IPS-11a (cell line): Measurements from ENCODE around the gene TMEM273.

ENCODE experiments used
- H3K4me3 ChIP-seq: one replicate; pipeline ENCODE4 v1.5.1; 2013; ENCODE audit warnings: low read depth, low read length, control low read depth

TMEM273 gene

DNA sequence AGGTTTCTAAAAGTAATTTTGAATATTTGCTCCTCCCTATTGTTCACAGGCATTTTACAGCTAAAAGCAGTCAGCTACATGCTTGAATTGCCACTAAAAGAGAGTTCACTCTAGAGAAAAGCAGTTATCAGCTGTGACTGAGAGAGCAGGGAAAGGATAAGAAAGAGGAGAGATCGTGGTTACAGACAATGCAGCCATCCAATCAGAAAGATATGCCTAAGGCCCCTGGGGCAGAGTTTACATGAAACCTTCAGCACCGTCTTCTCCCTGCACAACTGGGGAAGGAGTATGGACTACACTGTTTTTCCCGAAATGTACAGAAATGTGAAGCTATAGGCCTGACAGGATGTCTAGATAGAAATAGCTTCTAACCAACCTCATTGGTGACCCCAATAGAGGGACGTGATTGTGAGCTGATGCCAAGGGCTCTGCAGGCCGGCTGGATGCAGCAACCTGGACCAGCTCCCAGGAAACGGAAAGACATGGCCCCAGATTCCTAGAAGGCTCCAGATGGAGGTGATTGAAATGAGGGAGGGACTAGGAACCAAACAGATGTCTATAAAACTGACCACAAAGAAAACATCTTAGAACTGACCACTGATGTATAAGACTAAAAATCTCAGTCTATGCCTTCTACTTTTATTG is 69.6 kb downstream of the TMEM273 start:
- no peak overlapping the region for H3K4me3 ChIP-seq

DNA sequence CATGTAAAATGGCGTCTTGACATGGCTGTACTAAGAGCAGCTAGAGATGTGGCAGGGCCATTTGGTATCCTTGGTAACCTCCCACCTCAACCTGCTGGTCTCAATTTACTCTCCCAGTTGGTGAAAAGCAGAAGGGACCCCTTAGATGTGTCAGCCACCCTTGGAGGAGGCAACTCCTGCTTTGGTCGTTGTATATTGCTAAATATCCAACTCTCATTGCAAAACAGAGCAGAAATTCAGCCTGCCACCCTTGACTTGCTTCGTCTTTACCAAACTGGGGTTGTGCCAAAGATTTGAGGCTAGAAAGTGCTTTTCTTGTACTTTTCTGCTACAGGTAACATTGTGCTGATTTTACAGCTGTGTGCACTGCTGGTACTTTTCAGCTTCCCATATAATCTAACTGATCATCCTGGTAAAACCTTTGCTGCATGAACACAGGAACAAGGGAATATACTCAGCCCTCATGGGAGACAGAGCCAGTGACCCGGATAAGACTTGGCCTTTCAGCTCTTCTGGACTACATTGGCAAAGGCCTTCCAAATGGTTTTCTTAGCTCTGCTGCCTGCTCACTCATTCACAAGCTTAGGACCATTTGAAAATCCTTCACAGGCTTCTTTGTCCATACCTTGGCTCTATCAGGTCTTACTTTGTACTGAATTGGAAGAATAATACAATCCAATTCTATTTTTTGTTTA is 70.7 kb downstream of the TMEM273 start:
- H3K4me3 ChIP-seq: no peak overlapping the region

DNA sequence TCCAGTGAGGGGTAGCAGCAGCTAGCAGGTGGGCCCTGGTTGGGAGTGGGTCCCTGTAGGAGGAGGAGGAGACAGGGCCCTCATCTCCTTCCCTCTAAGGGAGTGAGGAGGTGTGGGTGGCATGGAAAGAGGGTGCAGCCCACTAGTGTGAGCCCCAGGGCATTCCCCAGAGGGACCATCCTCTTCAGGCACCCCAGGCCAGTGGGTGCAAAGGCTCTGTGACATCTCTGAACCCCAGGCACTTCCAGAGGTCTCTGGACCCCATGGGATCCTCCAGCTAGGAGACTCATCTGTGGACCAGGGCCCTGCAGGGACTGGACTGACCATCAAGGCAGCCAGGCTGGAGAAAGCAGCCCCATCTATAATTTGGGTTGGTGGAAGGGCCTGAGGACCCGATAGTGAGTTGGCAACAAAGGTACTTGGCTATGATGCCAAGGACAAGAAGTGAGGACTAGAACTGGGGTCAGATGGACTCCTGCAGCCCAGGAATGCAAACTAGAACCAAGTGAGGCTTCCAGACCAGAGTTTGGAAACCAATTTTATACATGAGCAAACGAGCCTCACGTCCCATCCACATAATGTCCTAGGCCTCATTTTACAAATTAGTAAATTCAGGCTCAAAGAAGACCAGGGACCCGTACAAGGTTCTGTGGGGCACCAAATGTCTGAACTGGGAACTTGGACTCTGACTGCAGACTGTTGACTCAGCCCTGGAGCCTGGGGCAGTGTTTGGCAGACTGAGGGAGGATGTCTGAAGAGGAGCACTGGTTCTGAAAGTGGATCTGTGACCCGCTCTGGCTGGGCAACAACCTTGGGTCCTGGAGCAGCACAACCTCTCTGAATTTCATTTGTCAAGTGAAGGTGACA is 71.4 kb downstream of the TMEM273 start:
- H3K4me3 ChIP-seq: no peak overlapping the region

DNA sequence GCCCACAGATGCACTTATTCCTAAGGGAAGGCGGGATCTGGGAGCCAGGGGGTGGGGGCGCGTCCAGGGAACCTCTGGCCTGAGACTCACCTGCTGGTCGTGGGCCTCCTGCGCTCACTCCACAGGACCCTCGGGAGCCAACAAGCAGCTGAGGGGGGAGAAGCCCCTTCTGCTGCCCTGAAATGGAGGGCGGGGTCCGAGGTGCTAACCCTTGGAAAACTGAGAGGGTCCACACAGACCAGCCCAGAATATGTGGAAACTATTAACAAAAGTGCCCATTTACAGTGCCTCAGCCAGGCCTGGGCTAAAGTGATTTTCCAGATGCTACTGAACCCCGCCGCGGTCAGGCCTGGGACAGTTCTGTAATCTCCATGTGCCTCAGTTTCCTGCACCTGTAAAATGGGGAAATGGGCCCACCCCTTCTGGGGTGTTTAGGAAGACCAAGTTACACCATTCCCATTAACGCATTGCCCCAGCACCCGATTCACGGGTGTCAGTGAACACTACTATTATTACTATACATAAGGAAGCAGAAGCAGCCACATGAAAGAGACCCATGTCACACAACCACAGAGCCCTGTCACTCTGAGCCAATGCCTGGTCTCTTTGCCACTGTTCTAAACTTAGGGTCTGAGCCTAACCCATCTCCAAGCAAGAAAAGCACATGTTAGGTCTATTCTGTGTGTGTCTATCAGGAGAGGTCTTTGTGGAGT is 72.2 kb downstream of the TMEM273 start:
- H3K4me3 ChIP-seq: peak overlapping the region; percentile 39

DNA sequence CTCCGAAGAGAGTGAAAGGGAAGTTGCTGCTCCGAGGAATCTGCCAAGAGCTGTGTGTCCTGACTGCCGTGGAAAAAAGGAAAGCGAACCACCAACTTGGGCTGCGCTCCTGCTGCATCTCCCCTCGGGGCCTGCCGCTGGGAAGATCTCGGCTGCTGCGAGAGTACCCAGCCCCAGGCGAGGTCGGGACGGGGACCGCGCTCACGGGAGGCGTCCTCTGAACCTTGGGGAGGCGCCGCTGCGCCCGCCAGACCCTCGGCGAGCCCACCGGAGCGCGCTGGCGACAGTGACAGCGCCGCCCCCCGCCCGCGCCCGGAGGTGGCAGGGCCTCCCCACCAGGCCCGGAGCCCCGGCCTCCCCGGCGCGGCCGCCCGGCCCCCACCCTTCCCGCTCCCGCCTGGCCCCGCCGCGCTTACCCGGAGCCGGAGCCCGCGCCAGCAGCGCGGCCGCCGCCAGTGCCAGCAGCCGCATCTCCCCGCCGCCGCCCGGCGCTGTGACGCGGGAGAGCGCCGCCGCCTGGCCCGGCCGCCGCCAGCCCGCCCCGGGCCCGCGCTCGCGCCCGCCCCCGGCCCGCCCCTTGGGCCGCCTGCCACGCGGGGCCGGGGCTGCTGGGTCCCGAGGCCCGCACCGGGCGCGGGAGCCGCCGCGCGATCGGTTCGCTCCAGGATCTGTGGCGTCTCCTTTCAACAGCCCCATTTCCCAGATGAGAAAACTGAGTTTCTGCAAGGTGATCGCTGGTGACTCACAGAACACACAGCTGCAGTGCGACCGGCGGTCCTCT is 73.0 kb downstream of the TMEM273 start, which contains the start of gene VSTM4:
TSS of gene VSTM4 (minus strand) at position 508 of the 781 bp plus-strand sequence. CDS start at position 471, 37 bp downstream.
- H3K4me3 ChIP-seq: peak within 1 kb of the TSS; percentile 39

DNA sequence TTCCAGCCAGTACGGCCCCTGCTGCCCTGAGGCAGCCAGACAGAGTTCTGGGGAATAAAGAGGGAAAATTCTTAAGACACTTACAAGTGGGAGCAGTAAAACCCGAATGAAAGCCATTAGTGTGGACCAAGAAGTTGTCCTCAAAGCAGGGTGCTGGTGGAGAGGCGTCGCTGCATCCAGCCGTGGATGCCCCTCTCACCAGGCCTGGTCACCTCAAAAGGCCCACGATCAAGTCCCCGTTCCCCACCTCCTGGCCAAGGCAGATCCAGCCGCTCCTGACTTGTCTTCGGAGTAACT is 73.5 kb downstream of the TMEM273 start:
- peak overlapping the region; percentile 39 for H3K4me3 ChIP-seq

DNA sequence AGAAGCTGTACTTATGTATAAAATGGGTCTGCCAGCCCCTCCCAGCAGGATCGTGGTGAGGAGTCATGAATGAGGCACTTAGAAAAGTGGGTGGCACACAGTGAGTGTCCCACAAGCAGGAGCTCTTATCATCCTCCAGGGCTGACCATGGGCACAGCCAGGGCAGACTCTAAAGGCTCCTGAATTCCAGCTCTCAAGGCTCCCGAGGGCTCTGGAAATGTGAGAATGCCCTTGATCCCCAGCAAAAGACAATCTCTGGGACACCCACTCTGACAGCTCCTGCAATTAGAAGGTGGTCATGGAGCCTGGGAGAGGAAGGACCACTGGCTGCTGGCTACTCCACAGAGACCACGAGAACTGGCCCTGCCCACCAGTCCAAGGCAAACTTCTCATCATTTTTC is 74.5 kb downstream of the TMEM273 start:
- H3K4me3 ChIP-seq: no peak overlapping the region

DNA sequence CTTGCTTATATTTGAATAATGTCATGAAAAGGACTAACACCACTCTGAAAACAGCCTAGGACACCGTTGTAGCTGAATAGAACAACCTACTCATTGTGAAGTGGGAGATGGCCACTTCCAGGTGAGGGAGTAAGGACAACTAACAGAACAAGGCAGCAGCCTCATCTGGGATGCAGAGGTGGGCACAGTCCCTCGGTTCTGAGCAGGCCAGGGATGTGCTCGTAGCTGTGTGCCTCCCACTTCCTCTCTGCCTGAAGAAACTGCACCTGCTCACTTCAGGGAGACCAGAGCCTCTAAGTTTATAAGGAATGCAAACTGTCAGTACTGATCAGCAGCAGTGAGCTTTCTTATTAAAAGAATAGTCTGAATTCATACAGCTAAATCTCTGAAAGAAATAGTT is 75.3 kb downstream of the TMEM273 start:
- no peak overlapping the region for H3K4me3 ChIP-seq

DNA sequence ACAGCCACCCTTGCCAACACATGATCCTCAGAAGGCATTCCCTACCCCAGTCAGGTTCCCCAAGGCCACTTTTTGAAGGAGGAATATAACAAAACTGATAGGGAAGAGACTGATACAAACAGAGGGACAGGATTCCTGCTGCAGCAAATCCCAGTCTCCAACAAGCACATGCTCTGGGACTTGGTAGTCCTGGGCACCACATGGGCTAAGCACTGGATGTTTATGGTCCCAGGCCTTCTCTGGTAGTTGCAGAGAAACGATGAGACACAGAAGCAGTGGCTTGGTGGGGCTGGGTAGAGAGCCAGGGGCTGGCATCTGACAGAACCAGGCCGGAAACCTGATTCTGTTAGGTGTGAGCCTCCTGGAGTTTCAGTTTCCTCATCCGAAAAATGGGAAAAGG is 76.1 kb downstream of the TMEM273 start:
- no peak overlapping the region for H3K4me3 ChIP-seq

DNA sequence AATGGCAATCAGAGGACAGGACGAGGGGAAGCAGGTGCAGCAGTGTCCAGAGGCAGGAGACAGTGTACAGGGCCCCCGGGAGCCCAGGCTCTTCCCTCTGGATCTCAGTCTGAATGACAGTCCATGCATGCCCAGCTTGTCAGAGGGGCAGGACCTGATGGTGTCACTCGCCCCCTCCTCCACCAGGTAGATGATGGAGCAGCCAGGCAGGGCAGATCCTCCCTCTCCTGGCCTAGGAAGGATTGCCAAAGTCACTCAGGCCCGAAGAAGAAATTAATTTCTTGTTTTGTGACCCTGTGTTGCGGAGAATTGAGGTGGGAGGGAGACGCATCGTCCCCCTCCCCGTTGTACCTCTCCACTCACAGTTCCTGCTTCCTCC is 76.9 kb downstream of the TMEM273 start:
- no peak overlapping the region for H3K4me3 ChIP-seq

DNA sequence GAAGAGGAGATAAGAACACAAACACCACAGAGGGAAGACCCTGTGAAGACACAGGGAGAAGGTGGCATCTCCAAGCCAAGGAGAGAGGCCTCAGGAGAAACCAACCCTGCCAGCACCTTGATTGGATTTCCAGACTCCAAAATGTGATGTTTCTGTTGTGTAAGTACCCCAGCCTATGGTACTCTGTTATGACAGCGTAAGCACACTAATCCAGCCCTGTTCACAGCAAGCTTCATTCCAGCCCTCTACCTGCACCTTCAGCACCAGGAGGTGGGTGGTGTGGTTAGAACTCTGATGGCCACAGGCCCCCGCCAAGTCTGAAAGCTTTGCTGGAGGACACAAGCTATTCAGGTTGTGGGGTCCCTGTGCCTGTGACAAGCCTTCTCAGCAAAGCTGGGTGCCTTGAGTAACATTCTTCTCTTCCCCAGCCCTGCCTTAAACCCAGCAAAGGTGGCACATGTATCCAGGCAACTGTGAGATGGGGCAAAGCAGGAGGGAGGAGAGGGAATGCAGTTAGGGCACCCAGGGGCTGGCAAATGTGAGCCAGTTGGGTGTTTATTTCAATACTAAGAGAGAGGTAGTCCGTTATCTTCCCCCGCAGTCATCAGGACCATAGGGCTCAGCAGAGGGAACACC is 77.4 kb downstream of the TMEM273 start:
- no peak overlapping the region for H3K4me3 ChIP-seq

DNA sequence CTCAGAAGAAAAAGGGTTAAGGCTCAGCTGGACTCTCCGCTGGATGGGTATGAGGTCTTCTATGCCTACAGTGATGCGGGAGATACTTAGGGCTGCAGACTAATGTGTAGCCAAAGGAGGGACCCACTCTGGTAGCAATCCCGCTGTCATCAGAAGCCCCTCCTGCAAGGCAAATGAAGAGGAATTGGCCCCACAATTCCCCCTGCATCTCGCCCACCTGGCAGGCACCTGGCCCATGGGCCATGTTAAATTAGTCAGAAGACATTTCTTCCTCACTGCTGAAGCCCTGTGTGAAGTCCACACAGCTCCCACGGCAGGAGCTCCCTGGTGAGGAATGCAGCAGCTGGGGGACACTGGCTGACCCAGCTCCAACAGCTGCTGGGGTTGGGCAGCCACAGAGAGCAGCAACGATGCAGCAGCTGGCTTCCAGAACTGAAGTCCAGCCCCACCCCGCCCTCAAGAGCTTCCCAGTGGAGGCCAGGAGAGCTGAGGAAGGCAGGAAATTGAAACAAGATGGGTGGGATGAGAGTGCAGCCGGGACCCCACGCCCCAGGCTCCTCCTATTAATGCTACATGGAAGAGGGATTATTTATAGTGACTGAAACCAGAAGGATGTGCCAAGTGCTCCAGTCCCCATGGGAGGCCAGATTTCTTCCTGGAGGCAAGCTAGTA is 78.4 kb downstream of the TMEM273 start:
- H3K4me3 ChIP-seq: no peak overlapping the region

DNA sequence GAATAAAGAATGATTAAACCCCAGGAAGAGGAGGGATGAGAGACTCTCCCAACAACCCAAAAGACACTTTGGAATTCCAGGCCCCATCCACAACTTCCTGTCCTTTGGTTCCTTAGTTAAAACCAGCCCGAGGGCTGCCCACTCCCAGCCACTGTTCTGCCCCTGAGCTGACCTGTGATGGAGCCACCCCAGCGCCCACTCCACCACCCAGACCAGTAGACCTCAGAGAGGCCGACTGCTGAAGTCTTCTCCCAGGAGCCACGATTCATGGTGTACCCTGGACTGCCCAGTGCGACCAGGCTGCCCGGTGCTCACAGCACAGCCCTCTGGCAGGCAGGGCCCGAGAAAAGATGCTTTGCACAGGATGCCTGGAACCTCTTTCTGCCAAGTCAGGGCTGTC is 79.5 kb downstream of the TMEM273 start:
- no peak overlapping the region for H3K4me3 ChIP-seq

DNA sequence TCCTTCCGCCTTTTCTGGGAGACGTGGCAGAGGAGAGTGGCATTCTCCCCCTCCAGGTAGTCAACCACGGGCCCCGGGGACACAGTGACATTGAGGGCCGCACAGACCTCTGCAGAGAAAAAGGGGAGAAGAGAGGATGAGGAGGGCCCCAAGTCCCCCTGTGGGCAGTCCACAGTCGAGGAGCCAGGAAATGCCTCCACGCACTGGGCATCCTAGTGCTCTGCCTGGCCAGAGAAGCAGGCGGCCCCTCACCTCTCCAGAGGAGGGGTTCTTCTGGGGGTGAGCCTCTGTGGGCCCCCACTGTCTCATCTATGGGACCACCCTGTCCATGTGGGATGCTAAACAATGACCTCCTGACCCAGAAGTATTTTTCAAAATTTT is 80.3 kb downstream of the TMEM273 start:
- no peak overlapping the region for H3K4me3 ChIP-seq

DNA sequence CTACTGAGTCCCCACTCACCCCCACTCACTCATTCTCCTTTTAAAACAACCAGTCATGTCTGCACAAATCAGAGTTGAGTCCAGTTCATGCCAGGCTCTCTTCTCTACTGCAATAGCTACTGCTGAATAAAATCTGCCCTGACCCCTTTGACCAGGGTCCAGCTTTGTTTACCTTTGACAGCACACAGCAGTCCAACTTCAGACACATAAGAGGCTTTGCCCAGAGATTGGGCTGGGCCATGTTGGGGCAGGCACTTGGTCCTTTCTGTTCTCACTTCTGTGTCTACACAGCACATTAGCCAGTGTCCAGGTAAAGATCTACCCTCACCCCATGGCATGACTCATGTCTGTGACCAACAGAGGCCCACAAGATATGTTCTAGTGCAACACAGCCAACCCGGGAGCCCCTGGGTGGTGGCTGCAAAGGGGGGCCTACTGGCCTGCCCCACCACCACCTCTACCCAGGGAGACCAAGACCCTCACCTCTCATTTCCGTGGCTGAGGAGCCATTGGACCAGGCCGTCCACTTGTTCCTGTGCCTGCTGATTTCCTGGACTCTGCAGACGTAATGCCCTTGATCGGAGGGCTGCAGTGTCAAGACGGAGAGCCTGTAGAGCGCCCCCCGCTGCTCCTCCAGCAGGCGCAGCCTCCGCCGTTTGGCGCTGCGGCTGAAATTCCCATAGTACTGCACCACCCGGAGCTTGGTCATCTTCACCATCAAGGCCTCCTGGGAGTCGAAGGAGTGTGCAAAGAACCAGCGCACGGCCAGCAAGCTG is 80.9 kb downstream of the TMEM273 start:
- no peak overlapping the region for H3K4me3 ChIP-seq

DNA sequence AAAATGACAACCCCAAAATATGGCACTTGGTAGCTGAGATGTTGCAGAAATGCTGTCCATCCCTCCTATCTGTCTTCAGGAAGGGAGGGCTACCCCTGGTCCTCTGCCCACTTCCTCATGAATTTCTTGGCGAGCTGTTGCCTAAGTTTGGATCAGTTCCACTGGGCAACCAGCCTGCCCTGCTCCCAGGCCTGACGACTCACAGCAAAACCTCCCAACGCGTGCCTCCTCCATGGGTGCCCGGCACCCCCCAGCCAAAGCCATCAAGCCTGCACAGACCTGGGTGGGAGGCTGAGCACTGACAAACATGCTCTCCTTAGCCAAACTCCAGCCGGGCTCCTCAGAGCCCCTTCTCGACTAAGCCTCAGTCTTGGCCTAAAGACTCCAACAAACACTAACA is 81.7 kb downstream of the TMEM273 start:
- no peak overlapping the region for H3K4me3 ChIP-seq

DNA sequence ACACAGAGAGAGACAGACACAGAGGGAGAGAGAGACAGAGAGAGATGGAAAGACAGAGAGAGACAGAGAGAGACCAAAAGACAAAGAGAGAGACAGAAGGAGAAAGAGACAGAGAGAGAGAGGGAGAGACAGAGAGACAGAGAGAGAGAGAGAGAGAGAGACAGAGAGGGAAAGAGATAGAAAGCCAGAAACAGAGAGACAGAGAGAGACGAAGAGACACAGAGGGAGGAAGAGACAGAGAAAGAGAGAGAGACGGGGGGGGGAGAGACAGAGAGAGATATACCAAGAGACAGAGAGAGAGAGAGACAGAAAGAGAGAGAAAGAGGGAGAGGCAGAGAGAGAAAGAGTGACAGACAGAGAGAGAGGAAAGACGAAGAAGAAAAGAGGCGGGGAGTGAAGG is 83.1 kb downstream of the TMEM273 start:
- H3K4me3 ChIP-seq: no peak overlapping the region
